GM12872 (cell line): ENCODE data around the gene RAB11FIP4.
A peak's percentile ranks its signal among the peaks of the same experiment; 100 is the strongest.

Source experiments
- CTCF ChIP-seq: IDR thresholded peaks from 3 replicates; pipeline ENCODE4 v1.5.1; 2011; ENCODE audit warnings: low read depth, mild to moderate bottlenecking, low read length, moderate library complexity; ENCODE audit not compliant: insufficient read depth

The RAB11FIP4 gene

GRCh38 chr17:31524926-31525800 is 133.7 kb downstream of the RAB11FIP4 start:
- TF ChIP-seq CTCF = peak; percentile 89

GRCh38 chr17:31525801-31526549 is 134.5 kb downstream of the RAB11FIP4 start:
- TF ChIP-seq CTCF = peak; percentile 55; the same call in 2 of the 3 replicates

- no peak for TF ChIP-seq CTCF
These were observed 136.1 kb downstream of the RAB11FIP4 start for GRCh38 chr17:31527606-31528005.

GRCh38 chr17:31528291-31528874 is 136.9 kb downstream of the RAB11FIP4 start:
- no peak for TF ChIP-seq CTCF

- no peak for TF ChIP-seq CTCF
These were observed 138.4 kb downstream of the RAB11FIP4 start for GRCh38 chr17:31529841-31530251.

GRCh38 chr17:31530391-31530985 is 139.0 kb downstream of the RAB11FIP4 start:
- TF ChIP-seq CTCF = no peak

GRCh38 chr17:31531336-31531980 is 140.0 kb downstream of the RAB11FIP4 start:
- no peak for TF ChIP-seq CTCF
